WTC11 (cell line): ENCODE data around the gene TTLL11. TPM values are rescaled to one million over a fixed set of nuclear protein-coding genes. Genes with fewer than 3 reads are reported as not detected.

Experiments
- ATAC-seq: fragments of 200-7000 bp; cut with Tn5 transposase; 2 replicates; pipeline ENCODE4 v1.10.0; 2021; ENCODE audit warnings: mild to moderate bottlenecking, moderate library complexity
- CTCF ChIA-PET: fragments of 300-600 bp; sonication (Branson Sonifier 250); formaldehyde crosslinking; loops from one replicate; lab custom pipeline; 2021; ENCODE audit warnings: antibody characterized with exemption; lab: Charles Lee
- POLR2A ChIA-PET: fragments of 350-600 bp; sonication (Branson Sonifier 250); formaldehyde crosslinking; loops from one replicate; lab custom pipeline; 2021; ENCODE audit warnings: antibody characterized with exemption; lab: Charles Lee
- DNase-seq: peaks from one replicate; pipeline ENCODE4 v3.0.0; 2021; ENCODE audit warnings: low spot score
- H3K27ac Mint-ChIP-seq: 2 replicates; pipeline ENCODE4 v1.8.0; 2021; ENCODE audit warnings: mixed read lengths
- H3K27me3 Mint-ChIP-seq: 2 replicates; pipeline ENCODE4 v1.8.0; 2021; ENCODE audit warnings: low read depth, mild to moderate bottlenecking, moderate library complexity, mixed read lengths
- H3K36me3 Mint-ChIP-seq: 2 replicates; pipeline ENCODE4 v1.8.0; 2021; ENCODE audit warnings: mixed read lengths
- H3K4me1 Mint-ChIP-seq: 2 replicates; pipeline ENCODE4 v1.8.0; 2022; ENCODE audit warnings: mixed read lengths
- H3K4me3 Mint-ChIP-seq: 2 replicates; pipeline ENCODE4 v1.8.0; 2021; ENCODE audit warnings: mild to moderate bottlenecking, moderate library complexity, mixed read lengths
- H3K9me3 Mint-ChIP-seq: 2 replicates; pipeline ENCODE4 v1.8.0; 2021; ENCODE audit warnings: mixed read lengths
- AFF4 ChIP-seq: sonication (generic); formaldehyde crosslinking; IDR thresholded peaks from 2 replicates; pipeline ENCODE4 v1.8.1; 2023; ENCODE audit warnings: mild to moderate bottlenecking, missing genetic modification reagents, borderline replicate concordance
- ATF2 ChIP-seq: sonication (generic); formaldehyde crosslinking; IDR thresholded peaks from 2 replicates; pipeline ENCODE4 v1.8.1; 2022; ENCODE audit warnings: low read depth, missing genetic modification reagents, borderline replicate concordance
- E2F4 ChIP-seq: sonication (generic); formaldehyde crosslinking; IDR thresholded peaks from 2 replicates; pipeline ENCODE4 v1.8.1; 2022; ENCODE audit warnings: low read depth, mild to moderate bottlenecking, moderate library complexity, missing genetic modification reagents, borderline replicate concordance
- EMX1 ChIP-seq: fragments of 250-450 bp; sonication (Bioruptor Pico); IDR thresholded peaks from 2 replicates; pipeline ENCODE4 v1.8.0; 2021; ENCODE audit warnings: mild to moderate bottlenecking
- ERG ChIP-seq: fragments of 250-450 bp; sonication (Bioruptor Pico); IDR thresholded peaks from 2 replicates; pipeline ENCODE4 v1.8.0; 2021; ENCODE audit warnings: mild to moderate bottlenecking
- HMGXB4 ChIP-seq: sonication (generic); formaldehyde crosslinking; IDR thresholded peaks from 2 replicates; pipeline ENCODE4 v1.8.1; 2023; ENCODE audit warnings: mild to moderate bottlenecking, moderate library complexity, missing genetic modification reagents
- MAX ChIP-seq: sonication (generic); formaldehyde crosslinking; IDR thresholded peaks from 2 replicates; pipeline ENCODE4 v1.8.0; 2022; ENCODE audit warnings: mild to moderate bottlenecking, missing genetic modification reagents
- MXD4 ChIP-seq: fragments of 250-450 bp; sonication (Bioruptor Pico); IDR thresholded peaks from 2 replicates; pipeline ENCODE4 v1.8.0; 2021; ENCODE audit warnings: mild to moderate bottlenecking, moderate library complexity, borderline replicate concordance
- NFE2L1 ChIP-seq: sonication (generic); formaldehyde crosslinking; IDR thresholded peaks from 2 replicates; pipeline ENCODE4 v1.8.1; 2023; ENCODE audit warnings: missing genetic modification reagents
- TP53 ChIP-seq: sonication (generic); formaldehyde crosslinking; IDR thresholded peaks from 2 replicates; pipeline ENCODE4 v1.8.1; 2023; ENCODE audit warnings: mild to moderate bottlenecking, missing genetic modification reagents
- ZNF423 ChIP-seq: fragments of 250-450 bp; sonication (Bioruptor Pico); IDR thresholded peaks from 2 replicates; pipeline ENCODE4 v2.1.2; 2022; ENCODE audit warnings: mild to moderate bottlenecking, moderate library complexity
- total RNA-seq: library from RNA; stranded (reverse); gene quantifications from 3 replicates; pipeline ENCODE4 v1.2.3, GENCODE V29; 2021

Gene TTLL11
- total RNA-seq, 1 experiment from 2014 or later: 1.1 TPM

GRCh38 chr9:121942866-121943382 is 150.2 kb downstream of the TTLL11 start:
- Mint-ChIP-seq H3K9me3 (no peaks in the 10 kb centered on the region), H3K27me3 (peaks cover 12% of the 10 kb centered on the region; the same call in 1 of the 2 replicates)
- TF ChIP-seq ZNF423 (CRISPR knock-in tag): no peak
- TF ChIP-seq ATF2 (CRISPR knock-in tag): no peak
- TF ChIP-seq, all 79 proteins: peak for 0
- no peaks in the 10 kb centered on the region for H3K36me3 Mint-ChIP-seq
- DNase-seq: no peak
- POLR2A ChIA-PET: interaction anchor here (0.7 kb wide), 1 partner anchor 210 kb away, joined by 10 read pairs; no protein-coding TSS in a partner anchor
- H3K4me1 Mint-ChIP-seq: peaks cover 17% of the 10 kb centered on the region
- H3K27ac Mint-ChIP-seq: no peak overlapping the region
- no peak overlapping the region for H3K4me3 Mint-ChIP-seq
- CTCF ChIA-PET: interaction anchor here (1.0 kb wide), 1 partner anchor 256 kb away, joined by 3 read pairs; no protein-coding TSS in a partner anchor
- ATAC-seq: no peak

GRCh38 chr9:121942313-121942712 is 150.8 kb downstream of the TTLL11 start:
- Mint-ChIP-seq H3K27ac (no peak overlapping the region), H3K36me3 (no peaks in the 10 kb centered on the region), H3K9me3 (no peaks in the 10 kb centered on the region), H3K4me1 (peaks cover 11% of the 10 kb centered on the region), H3K4me3 (no peak overlapping the region), H3K27me3 (peaks cover 12% of the 10 kb centered on the region; the same call in 1 of the 2 replicates)
- TF ChIP-seq TP53 (CRISPR knock-in tag) (no peak), E2F4 (CRISPR knock-in tag) (no peak), NFE2L1 (CRISPR knock-in tag) (no peak), MXD4 (CRISPR knock-in tag) (no peak), EMX1 (CRISPR knock-in tag) (no peak), HMGXB4 (CRISPR knock-in tag) (no peak), ERG (CRISPR knock-in tag) (no peak), AFF4 (CRISPR knock-in tag) (no peak)
- ATAC-seq (no peak), DNase-seq (no peak)
- ChIA-PET CTCF (interaction anchor here (1.0 to 1.6 kb wide), 3 partner anchors 255 to 392 kb away, joined by 3 to 4 read pairs (median 3); no protein-coding TSS in a partner anchor), POLR2A (interaction anchor here (0.6 to 0.7 kb wide), 2 partner anchors 210 to 348 kb away, joined by 3 to 10 read pairs; no protein-coding TSS in a partner anchor)

GRCh38 chr9:121939643-121940042 is 153.5 kb downstream of the TTLL11 start:
- no peaks in the 10 kb centered on the region for H3K36me3 Mint-ChIP-seq
- CTCF ChIA-PET: interaction anchor here (0.9 to 1.4 kb wide), 3 partner anchors 9 to 253 kb away, joined by 3 to 7 read pairs (median 4); no protein-coding TSS in a partner anchor
- ATAC-seq: peak; percentile 68
- peaks cover 19% of the 10 kb centered on the region for H3K4me1 Mint-ChIP-seq
- no peak overlapping the region for H3K27ac Mint-ChIP-seq
- no peak for TF ChIP-seq MAX (CRISPR knock-in tag)
- POLR2A ChIA-PET: no interaction called here
- peaks cover 12% of the 10 kb centered on the region; the same call in 1 of the 2 replicates for H3K27me3 Mint-ChIP-seq
- H3K4me3 Mint-ChIP-seq: no peak overlapping the region
- peak; percentile 23 for DNase-seq
- no peaks in the 10 kb centered on the region for H3K9me3 Mint-ChIP-seq
